GM12892 (cell line): ENCODE results near the gene EFCAB8.

ENCODE experiments used
- POLR2A ChIP-seq: IDR thresholded peaks from 2 replicates; pipeline ENCODE4 v1.6.1; 2011; ENCODE audit warnings: low read depth, low read length, control low read depth
- POLR2AphosphoS5 ChIP-seq: IDR thresholded peaks from 2 replicates; pipeline ENCODE4 v1.6.1; 2011; ENCODE audit warnings: low read depth, low read length, control low read depth

DNA sequence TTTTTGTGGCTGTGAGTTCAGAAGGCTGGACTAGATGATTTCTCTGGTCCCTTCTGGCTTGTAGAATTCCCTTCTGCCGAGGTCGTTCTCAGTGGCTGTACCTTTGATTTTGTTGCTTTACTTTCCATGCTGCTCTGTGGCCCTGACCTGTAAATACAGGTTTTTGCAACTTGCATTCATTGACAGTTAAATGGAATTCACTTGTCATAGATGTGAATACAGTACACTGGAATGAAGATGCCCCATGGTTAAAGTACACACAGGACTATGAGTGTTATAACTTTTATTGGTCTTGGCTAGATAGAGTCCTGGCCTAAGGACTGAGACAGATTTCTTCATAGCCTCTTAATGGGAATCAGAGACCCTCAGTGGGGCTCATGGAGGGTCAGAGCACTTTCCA lies 12.9 kb upstream of the EFCAB8 start:
- TF ChIP-seq POLR2A (no peak), POLR2AphosphoS5 (no peak)
